NCI-H187 treated with DMSO at 0.1 percent for 48 hours (cell line): ENCODE results near the gene LMTK2.

Source experiments
- DNase-seq: peaks from one replicate; lab custom pipeline; 2025; lab: John Stamatoyannopoulos, UW

The LMTK2 gene

DNA sequence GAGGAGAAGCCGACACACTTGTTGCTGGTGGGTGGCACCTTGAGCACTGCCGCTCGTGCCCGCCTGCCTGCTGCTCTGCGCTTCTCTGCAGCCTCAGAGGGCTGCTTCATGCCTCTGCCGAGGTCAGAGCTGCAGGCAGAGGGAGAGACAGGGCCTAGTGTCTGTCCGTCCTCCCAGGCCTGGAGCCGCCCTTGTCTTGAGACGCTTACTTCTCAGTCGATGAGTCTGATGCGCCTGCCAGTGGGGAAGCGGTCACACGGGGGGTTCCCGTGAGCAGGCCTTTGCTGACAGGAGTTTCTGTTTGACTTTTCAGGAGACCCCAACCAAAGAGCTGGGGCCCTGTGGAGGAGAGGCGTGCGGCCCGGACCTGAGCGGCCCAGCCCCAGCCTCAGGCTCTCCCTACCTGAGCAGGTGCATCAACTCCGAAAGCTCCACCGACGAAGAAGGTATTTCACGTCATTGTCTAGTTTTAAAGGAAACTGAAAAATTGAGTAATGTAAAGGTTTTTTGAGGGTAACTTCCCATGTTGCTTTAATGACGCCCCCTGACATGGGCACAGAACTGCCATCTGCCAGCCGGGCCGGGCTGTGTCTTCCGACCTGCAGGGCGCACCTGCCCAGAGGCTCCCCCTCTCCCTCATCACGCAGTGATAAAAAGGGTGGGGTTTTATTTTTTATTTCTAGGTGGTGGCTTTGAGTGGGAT lies 96.8 kb downstream of the LMTK2 start:
- DNase-seq: no peak

DNA sequence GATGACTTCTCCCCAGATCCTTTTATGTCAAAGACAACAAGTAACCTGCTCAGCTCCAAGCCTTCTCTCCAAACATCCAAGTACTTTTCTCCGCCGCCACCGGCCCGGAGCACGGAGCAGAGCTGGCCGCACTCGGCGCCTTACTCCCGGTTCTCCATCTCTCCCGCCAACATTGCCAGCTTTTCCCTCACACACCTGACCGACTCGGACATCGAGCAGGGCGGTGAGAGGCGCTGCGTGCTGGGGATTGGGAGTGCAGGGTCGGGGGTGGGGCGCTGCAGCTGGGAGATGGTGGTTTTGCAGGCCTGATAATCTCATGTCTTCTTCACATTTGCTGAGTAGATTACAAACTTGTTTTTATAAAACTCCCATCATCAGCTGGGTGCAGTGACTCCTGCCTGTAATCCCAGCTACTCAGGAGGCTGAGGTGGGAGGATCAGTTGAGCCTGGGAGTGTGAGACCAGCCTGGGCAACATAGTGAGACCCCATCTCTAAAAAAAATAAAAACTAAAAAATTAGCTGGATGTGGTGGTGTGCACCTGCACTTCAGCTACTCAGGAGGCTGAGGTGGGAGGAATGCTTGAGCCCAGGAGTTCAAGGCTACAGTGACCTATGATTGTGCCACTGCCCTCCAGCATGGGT lies 97.4 kb downstream of the LMTK2 start:
- DNase-seq: no peak

DNA sequence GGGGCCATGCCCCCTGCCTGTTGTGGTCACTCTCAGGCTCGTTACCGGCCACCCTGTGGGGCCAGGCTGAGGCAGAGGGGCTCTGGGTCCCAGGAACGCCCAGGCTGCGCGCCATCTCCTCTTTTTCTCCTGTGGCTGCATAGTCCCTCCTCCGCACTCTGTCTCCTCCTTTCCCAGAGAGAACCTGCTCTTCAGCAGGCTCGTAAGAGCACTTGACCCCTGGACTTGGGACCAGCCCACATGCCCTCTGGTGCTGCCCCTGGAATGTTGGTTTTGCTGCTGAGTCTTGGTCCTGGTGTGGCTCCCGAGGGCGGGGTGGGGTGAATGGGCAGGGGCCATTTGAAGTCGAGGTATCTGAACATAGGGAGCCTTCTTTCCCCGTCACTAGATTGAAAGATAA lies 98.0 kb downstream of the LMTK2 start:
- no peak for DNase-seq

DNA sequence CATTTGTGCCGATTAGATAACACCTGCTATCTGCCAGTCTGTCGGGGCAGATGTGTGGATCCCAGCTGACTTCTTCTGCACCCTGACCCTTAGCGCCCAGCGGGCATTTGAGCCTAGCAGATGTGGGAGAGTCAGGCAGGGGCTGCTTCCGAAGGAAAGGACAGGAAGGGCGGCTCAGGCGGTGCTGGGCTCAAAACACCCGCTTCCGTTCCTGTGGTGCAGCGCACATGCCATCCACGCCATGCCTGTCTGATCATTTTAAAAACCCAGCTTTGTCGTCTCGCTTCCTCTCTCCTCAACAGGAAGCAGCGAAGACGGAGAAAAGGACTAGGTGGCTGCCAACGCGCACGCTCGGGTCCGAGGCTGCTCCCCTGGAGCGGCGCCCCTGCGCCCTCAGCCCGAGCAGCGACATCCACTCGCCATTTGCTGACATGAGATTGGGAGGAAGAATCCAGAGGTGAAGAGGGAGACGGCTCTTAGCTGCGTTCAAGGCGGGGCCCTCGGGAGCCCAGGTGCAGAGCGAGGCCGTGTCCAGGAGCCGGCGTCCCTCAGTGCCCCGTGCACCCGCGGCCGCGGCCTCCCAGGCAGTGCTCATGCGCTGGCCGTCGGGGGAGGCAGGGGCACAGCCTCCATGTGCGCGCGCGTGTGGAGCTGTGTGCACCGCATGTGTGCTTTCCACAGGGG lies 98.6 kb downstream of the LMTK2 start:
- no peak for DNase-seq

DNA sequence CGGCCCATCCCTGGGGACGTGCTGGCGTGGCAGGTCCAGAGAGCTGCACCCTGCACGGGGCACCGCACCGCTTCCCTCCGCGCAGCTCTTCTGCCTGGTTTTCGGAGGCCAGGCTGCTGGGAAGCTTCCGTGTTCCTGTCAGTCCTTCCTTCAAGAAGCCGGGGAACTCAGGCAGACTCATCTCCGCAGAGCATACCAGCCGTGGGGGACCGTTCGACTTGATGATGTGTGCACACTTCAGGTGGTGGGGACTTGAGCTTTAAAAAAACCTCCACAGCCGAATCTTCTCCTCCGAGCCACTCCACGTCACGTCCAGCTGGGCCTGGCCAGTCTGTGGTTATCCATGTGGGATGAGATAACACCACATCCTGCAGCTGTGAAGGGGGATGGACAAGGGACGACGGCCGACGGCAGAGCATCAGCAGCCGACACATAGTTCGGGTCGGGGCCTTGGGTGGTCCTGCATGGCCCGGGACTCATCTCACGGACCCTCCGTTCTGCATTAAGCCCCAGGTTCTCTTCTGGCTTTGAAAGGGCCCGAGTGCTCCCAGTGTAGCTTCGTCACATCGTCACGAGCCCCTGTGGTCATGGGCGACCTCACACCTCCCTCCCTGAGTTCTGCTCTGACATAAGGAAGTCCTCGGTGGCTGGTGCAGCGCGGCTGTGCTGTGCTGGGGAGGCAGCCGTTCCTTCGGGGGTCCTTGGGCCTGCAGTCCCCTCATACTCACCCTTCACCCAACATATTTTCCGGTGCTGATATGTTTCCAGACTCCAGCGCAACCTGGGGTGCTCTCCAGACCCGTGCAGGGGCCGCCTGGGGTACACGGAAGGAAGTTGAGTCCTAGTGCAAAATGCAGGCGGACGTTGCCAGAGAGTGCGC lies 100.0 kb downstream of the LMTK2 start:
- no peak for DNase-seq

DNA sequence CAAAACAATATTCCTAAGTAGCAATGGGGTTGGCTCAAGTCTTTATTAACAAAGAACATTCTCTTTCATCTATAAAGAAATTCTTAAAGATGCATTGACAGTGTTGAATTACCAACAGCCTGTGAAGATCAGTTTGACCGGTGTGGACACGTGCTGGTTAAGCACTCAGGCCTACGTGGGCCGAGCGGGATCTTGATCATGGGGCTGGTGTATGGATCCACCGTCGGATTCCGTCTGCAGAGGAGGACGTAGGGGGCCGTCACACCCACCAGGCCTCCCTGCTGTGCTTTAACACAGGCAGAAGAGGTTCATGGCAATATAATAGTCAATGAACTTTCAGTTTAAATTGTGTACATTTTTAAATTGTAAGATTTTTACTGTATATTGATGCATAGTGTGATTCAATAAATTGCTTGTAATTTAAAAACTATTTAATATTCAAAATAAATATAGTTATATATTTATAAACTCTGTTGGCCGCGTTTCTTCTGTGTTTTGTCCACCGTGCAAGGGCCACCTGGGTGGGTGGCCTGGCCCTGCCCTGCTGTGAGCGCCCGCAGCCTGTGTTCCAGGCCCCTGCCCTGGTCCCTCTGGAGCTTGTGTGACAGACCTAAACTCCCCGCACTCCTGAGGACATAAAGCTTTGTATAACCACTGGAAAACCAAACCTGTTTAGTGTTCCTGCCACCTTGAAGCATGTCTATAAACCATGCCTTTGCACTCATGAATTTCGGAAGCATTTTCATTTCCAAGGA lies 102.7 kb downstream of the LMTK2 start:
- DNase-seq: no peak

DNA sequence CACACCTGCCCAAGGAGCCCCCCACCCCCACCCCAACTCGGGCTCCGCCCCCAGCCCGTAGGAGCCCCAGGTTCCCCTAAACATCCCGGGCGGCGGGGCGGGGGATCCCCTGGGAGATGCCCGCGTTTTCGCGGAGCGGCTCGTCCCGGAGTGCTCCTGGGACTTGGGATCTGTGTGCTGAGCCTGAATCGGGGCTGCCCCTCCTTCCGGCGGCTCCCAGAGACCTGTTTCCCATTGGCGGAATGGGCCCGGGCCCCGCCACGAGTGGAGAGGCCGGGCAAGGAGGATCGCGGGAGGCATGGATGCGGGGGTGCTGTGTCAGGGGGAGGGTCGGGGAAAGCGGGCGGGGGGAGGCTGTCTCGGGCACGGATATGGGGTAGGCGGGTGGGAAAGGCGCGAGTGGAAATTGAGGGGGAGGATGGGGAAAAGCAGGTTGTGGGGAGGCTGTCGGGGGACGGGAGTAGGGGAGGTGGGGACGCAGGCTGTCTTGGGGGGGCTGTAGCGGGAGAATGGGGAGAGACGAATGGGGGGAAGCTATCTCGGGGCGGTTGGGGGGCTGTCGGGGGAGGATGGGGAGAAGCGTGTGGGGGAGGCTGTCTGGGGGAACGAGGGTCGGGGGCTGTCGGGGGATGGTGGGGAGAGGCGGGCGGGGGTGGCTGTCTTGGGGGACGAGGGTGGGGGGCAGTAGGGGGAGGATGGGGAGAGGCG lies 104.0 kb downstream of the LMTK2 start:
- no peak for DNase-seq

DNA sequence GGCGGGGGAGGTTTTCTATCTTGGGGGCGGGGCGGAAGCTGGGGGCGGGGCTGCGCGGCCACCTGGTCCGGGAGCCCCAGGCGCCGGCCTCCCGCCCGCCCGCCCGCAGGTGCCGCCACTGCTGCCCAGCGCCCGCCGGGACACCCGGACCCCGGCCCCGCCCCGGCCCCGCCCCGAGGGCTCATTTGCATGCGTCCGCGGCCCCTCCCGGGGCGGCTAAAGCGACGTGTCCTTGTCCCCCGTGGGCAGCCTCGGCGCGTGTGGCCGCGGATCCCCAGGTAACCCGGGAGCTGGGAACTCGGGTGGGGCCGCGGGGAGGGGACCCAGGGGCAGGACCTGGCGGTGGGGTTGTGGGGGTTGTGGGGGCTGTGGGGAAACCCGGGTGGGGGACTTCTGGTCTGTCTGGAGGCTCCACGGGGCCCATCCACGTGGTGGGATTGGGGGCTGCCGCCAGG lies 104.6 kb downstream of the LMTK2 start, which contains the start of gene BHLHA15:
BHLHA15 (plus strand) TSS at position 219 of the 455 bp plus-strand sequence. CDS start 871 bp downstream, outside the sequence.
- DNase-seq: no peak

DNA sequence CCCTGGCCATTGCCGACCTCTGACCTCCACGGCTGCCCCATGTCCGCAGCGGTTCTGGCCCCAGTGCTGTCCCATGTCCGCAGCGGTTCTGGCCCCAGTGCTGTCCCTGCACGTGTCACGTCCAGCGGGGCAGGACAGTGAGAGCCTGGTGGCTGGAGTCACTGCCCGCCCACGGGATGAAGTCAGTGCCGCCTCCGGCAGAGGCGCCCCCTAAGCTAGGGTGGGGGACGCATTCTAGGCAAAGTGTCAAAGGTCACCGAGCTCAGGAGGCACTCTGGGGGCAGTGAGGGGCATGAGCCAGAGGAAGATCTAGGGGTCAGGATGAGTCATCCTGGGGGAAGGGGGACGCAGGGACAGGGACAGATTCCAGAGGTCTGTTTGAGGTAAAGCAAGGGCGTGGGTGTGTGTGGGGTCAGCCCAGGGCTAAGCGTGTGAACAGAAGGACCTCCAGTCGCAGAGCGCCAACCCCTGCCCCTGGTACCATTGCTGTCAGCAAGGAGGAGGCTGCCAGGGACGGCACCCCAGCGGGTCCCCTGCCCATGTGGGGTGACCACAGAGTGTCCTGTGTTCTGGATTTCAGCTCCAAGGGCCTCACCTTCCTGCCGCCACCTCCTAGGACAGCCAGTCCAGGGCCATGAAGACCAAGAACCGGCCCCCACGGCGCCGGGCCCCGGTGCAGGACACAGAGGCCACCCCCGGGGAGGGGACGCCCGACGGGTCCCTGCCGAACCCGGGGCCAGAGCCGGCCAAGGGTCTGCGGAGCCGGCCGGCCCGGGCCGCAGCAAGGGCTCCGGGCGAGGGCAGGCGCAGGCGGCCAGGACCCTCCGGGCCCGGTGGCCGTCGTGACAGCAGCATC lies 105.2 kb downstream of the LMTK2 start:
- no peak for DNase-seq

DNA sequence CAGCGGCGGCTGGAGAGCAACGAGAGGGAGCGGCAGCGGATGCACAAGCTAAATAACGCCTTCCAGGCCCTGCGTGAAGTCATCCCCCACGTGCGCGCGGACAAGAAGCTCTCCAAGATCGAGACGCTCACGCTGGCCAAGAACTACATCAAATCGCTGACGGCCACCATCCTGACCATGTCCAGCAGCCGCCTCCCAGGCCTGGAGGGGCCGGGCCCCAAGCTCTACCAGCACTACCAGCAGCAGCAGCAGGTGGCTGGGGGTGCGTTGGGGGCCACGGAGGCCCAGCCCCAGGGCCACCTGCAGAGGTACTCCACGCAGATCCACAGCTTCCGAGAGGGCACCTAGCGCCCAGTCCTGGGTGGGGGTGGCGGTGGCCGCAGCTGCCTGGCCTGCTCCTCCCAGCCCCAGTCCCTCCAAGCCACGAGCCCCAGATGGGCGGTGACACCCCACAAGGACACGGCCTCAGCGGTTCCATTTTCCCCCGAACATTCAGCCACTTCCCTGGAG lies 105.9 kb downstream of the LMTK2 start:
- no peak for DNase-seq

DNA sequence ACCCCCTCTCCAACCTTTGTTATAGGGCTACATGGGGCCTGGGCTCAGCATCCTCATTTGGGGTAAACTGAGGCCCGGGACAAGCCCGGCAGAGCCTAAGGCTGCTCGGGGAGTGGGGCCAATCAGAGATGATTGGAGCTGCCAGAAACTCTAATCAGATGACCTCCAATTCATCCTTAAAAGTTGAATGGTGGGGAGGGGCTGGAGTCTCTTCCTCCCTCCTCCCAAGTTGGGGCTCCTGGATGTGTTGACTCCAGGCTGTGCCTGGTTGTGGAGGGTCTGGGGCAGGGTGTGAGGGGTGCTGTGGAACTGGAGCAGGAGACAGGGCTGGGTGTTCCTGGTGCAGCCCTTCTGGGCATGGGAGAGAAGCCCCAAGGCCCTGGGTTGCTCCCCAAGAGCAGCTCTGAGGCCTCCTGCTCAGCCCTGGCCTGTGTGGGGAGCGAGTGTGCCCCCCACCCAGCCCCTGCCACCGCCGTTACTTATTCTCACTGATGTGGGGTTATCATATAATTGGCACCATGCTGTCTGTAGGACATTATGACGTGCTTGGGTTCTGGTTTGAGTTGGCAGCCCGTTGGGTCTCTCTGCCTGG lies 106.7 kb downstream of the LMTK2 start:
- no peak for DNase-seq

DNA sequence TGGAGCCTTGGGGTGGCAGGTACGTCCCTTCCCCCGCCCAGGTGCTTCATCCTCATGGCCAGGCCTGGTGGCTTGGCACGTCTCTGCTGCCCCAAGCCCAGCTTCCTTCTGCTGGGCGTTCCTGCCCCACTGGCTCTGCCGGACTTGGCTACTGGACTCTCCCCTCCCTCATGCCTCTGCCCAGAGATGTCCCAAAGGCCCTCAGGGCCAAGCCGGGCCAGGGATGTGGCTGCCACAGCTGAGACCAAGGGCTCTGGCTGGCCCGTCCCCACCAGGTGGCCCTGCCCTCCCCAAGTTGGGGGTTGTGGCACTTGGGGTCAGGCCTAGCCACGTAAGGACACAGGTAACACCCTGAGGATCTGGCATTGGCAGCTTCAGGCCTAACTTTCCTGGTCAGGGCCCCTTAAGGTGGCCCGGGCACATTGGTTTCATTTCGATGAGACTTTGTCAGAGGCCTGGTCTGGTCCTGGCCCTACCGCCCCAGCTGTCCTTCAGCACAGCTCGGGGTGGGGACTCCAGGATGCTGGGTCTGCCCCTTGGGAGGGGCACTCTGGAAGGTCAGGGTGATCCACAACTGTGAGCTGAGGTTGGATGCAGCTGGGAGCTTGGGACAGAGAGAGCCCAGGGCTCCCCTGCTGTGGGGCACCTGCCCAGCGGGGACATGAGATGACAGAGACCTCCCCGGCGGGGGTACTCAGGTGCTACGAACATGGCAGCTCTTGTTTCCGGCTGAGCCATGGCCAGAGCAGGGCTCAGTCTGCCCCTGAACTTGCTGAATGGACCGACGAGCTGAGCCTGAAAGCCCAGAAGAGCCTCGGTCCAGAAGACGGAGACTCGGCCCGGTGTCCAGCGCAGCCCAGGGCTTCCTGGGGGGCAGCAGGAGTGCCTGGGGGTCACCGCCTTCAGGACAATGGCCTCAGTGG lies 107.5 kb downstream of the LMTK2 start:
- no peak for DNase-seq

DNA sequence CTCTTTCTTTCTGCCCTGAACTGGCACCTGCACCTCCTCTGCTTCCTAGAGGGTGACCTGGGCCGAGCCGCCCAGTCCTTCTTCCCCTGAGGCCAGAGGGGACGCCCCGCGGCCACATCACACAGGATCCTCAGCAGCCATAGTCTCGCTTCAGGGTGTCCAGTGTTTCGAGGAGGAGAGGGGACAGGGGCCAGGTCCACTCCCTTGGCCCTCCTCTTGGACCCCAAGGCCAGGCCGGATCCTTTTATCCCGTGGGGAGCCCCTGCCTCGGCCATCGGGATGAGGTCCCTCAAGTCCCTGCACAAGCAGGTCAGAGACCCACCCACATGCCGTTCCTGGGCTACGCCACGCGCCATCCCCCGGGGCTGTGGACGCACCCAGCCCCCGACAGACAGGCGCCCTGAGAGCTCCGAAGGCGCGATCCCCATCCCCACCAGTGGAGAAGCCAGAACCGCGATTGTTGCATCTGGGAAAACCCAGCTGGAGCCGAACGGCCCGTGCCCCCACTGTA lies 108.2 kb downstream of the LMTK2 start:
- DNase-seq: no peak

DNA sequence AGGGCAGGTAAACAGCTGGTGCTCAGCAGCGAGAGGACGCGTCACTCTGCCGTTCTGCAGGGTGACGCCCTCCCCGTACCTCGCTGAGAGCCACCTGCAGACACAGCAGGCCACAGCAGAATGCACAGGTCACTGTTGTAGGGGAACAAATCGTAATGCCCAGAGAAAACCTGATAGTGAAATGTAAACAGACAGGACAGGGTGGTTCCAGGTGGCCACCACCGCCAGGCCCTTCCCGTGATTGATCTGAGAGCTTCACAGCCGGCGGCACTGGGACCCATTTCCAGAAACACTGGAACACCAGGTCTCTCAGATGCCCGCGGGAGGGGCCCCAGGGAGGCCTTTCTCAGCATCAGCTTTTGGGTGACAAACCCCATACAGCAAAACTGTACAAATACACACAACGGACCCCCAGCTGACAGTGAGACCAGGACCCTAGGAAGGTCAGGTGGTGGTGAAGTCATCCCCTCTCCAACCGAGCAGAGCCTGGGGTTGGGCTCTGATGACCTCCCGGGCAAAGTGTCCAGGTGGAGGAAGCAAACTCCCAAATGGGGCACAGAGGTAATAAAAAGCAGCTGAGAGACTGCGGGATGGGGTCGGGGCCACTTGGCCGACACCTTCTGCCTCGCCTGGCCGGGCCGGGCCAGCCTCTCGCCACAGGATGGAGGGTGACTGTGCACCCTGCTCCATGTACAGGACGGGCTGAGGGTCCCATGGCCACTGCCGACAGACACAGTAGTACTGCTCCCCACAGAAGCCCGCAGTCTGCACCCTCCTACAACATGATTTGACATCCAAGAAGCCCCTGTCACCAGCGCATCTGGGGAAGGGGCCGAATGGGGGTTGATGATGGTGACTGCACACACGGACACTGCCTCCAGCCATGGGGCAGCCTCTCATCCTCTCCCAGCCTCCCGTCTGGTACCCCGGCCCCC lies 109.2 kb downstream of the LMTK2 start:
- no peak for DNase-seq

DNA sequence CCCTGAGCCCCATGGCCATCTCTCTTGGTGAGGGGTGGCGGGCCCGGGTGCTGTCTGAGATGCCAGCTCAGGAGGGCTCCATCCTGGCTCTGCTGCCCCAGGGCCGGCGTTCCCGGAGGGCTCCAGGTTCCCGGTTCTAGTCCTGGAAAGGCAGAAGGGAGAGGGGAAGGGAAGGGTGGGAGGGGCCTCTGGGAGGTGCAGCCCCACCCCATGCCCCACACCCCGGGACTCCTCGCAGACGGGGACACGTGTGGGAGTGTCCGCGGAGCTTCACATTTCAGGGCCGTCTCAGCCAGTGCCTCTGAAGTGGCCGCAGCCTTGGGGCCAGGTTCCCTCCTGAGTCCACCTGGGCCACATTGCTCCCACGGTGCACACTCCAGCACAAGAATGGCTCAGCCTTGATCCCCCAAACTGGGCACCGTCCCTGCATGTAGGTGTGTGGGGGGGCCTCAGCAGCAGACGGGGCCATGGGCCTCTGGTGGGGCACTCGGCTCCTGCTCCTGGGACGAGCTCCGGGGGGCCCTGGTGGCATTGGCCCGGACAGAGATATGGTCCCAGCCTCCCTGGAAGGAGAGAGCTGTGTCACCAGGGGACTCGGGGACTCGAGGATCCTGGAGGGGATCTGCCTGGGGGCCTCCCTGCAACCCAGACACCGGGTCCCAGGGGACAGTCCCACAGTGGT lies 110.4 kb downstream of the LMTK2 start:
- DNase-seq: no peak
